Measurements from ENCODE around the gene FAM131C. TPM values are rescaled to one million over a fixed set of nuclear protein-coding genes. Genes with fewer than 3 reads are reported as not detected.

Gene FAM131C
- total RNA-seq, 2 experiments from 2014 or later, result 0.15 to 0.19 TPM

GRCh38 chr1:16081636-16082035 lies 8.2 kb upstream of the FAM131C start:
- POLR2A ChIA-PET, result no interaction called here

GRCh38 chr1:16080422-16081150 lies 7.1 kb upstream of the FAM131C start:
- ChIA-PET CTCF (interaction anchor here (0.8 to 6.6 kb wide), 6 partner anchors 12 to 244 kb away, joined by 3 to 110 read pairs (median 4); partner anchors contain the start of gene CPLANE2), POLR2A (no interaction called here)

More at GRCh38 chr1:16081636-16082035, 8.2 kb upstream of the FAM131C start:
- CTCF ChIA-PET, result interaction anchor here (0.8 to 6.6 kb wide), 5 partner anchors 8 to 106 kb away, joined by 3 to 110 read pairs (median 3); partner anchors contain the start of gene FAM131C

GRCh38 chr1:16078925-16079656 lies 5.6 kb upstream of the FAM131C start:
- POLR2A ChIA-PET, result no interaction called here
- CTCF ChIA-PET, result interaction anchor here (0.6 to 6.6 kb wide), 24 partner anchors 9 to 414 kb away, joined by 3 to 110 read pairs (median 4); partner anchors contain the start of gene CPLANE2

GRCh38 chr1:16077406-16078245 lies 4.2 kb upstream of the FAM131C start:
- POLR2A ChIA-PET, result no interaction called here
- CTCF ChIA-PET, result interaction anchor here (1.0 to 6.6 kb wide), 8 partner anchors 49 to 288 kb away, joined by 3 to 110 read pairs (median 6); no protein-coding TSS in a partner anchor

- CTCF ChIA-PET, result interaction anchor here (1.7 to 6.6 kb wide), 2 partner anchors 105 to 111 kb away, joined by 3 to 110 read pairs; no protein-coding TSS in a partner anchor
- POLR2A ChIA-PET, result no interaction called here
Measured at GRCh38 chr1:16076865-16077238, 3.4 kb upstream of the FAM131C start.

- CTCF ChIA-PET, result interaction anchor here (1.7 kb wide), 1 partner anchor 106 kb away, joined by 3 read pairs; no protein-coding TSS in a partner anchor
- POLR2A ChIA-PET, result no interaction called here
Measured at GRCh38 chr1:16076031-16076864, 2.8 kb upstream of the FAM131C start.

- CTCF ChIA-PET, result interaction anchor here (0.6 to 1.7 kb wide), 6 partner anchors 17 to 410 kb away, joined by 3 to 5 read pairs (median 3); no protein-coding TSS in a partner anchor
- POLR2A ChIA-PET, result no interaction called here
Measured at GRCh38 chr1:16075337-16076030, 2.0 kb upstream of the FAM131C start.

- ChIA-PET CTCF (interaction anchor here (0.8 to 2.3 kb wide), 5 partner anchors 8 to 116 kb away, joined by 3 to 9 read pairs (median 4); no protein-coding TSS in a partner anchor), POLR2A (no interaction called here)
Measured at GRCh38 chr1:16074217-16074616, 766 bp upstream of the FAM131C start.

- ChIA-PET POLR2A (no interaction called here), CTCF (interaction anchor here (0.9 to 2.3 kb wide), 6 partner anchors 10 to 127 kb away, joined by 3 to 9 read pairs (median 4); no protein-coding TSS in a partner anchor)
Measured at GRCh38 chr1:16072616-16073484, 601 bp downstream of the FAM131C start.

GRCh38 chr1:16072095-16072494 lies 1.4 kb downstream of the FAM131C start:
- CTCF ChIA-PET, result interaction anchor here (0.6 to 1.7 kb wide), 4 partner anchors 61 to 172 kb away, joined by 3 to 4 read pairs (median 3); no protein-coding TSS in a partner anchor
- POLR2A ChIA-PET, result no interaction called here

- CTCF ChIA-PET, result interaction anchor here (0.6 to 1.7 kb wide), 4 partner anchors 61 to 172 kb away, joined by 3 to 4 read pairs (median 3); no protein-coding TSS in a partner anchor
- POLR2A ChIA-PET, result no interaction called here
Measured at GRCh38 chr1:16071614-16072013, 1.8 kb downstream of the FAM131C start.

- CTCF ChIA-PET, result interaction anchor here (1.2 to 1.9 kb wide), 3 partner anchors 8 to 173 kb away, joined by 3 to 4 read pairs (median 4); no protein-coding TSS in a partner anchor
- POLR2A ChIA-PET, result interaction anchor here (0.6 kb wide), 1 partner anchor 255 kb away, joined by 4 read pairs; no protein-coding TSS in a partner anchor
Measured at GRCh38 chr1:16070640-16071355, 2.7 kb downstream of the FAM131C start.

- ChIA-PET POLR2A (no interaction called here), CTCF (interaction anchor here (0.6 to 1.6 kb wide), 3 partner anchors 10 to 104 kb away, joined by 5 to 12 read pairs (median 5); no protein-coding TSS in a partner anchor)
Measured at GRCh38 chr1:16068356-16069270, 4.8 kb downstream of the FAM131C start.

GRCh38 chr1:16067933-16068332 lies 5.5 kb downstream of the FAM131C start:
- ChIA-PET CTCF (interaction anchor here (0.6 to 1.6 kb wide), 2 partner anchors 11 to 273 kb away, joined by 3 to 12 read pairs; no protein-coding TSS in a partner anchor), POLR2A (no interaction called here)

Measured in activated CD8-positive, alpha-beta memory T cell treated with anti-CD3 and anti-CD28 coated beads for 36 hours (primary cell).